ENCODE measurements around the gene HSBP1. TPM values are rescaled to one million over a fixed set of nuclear protein-coding genes. Genes with fewer than 3 reads are reported as not detected.

Gene HSBP1
- total RNA-seq, 1 experiment from 2014 or later, result 167 TPM

DNA sequence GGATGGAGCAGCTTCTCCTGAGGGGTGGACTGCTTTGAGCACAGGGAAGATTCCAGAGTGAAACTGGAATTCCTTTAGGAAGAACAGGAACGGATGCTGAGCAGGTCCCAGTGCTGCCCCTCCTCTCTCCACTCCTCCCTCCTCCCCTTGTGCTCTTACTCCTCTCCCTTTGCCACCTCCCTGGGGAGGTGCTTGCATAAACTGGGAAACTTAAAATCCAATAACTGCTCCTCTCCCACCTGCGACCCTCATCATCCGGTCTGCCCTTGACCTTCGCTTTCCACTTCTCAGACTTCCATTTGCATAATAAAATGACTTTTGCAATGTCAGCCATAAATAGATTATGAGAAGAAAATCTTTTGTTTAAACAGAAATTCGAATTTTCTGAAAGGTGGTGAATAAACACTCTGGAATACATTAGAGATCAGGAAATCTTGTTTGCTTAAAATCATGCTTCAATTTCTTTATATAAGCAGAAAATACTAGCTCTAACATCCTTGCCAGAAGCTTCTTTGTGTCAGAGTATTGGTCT lies 23.7 kb downstream of the HSBP1 start:
- Histone ChIP-seq H3K9me3 (ENCODE audit: low read length) (no peaks in the 10 kb centered on the region), H3K27ac (ENCODE audit: low read length) (no peak overlapping the region), H3K79me2 (ENCODE audit: low read length) (no peaks in the 10 kb centered on the region), H4K20me1 (ENCODE audit: low read length) (no peaks in the 10 kb centered on the region), H3K4me2 (ENCODE audit: low read length) (no peak overlapping the region), H3K4me1 (ENCODE audit: insufficient read depth, low read length) (peaks cover 8% of the 10 kb centered on the region; the same call in 1 of the 2 replicates), H3K27me3 (ENCODE audit: low read length) (0 out of 2 replicates have a peak, but pooled peaks cover 10% of the 10 kb centered on the region), H3K4me3 (ENCODE audit: low read length) (no peak overlapping the region), H3K36me3 (ENCODE audit: low read depth, low read length) (no peaks in the 10 kb centered on the region), H2AFZ (ENCODE audit: low read length) (no peak overlapping the region), H3K9ac (ENCODE audit: low read length) (no peak overlapping the region), H3F3A (ENCODE audit: low read length, unreplicated experiment) (no peaks in the 10 kb centered on the region), H3K9me2 (replicated peaks; ENCODE audit: low read length) (no peaks in the 10 kb centered on the region)
- DNase-seq (no peak), ATAC-seq (no peak)
- ChIA-PET POLR2A (ENCODE audit: unreplicated experiment) (no interaction called here), CTCF (no interaction called here)
- intact Hi-C loops (cut with micrococcal nuclease), result no loop called here
- TF ChIP-seq EZH2 (IDR thresholded peaks at IDR 0.05; ENCODE audit: low read length, unreplicated experiment), result no peak
- no peak for TF ChIP-seq EZH2phosphoT487 (IDR thresholded peaks at IDR 0.05; ENCODE audit: borderline replicate concordance, low read length)
- TF ChIP-seq, protein P1, sequence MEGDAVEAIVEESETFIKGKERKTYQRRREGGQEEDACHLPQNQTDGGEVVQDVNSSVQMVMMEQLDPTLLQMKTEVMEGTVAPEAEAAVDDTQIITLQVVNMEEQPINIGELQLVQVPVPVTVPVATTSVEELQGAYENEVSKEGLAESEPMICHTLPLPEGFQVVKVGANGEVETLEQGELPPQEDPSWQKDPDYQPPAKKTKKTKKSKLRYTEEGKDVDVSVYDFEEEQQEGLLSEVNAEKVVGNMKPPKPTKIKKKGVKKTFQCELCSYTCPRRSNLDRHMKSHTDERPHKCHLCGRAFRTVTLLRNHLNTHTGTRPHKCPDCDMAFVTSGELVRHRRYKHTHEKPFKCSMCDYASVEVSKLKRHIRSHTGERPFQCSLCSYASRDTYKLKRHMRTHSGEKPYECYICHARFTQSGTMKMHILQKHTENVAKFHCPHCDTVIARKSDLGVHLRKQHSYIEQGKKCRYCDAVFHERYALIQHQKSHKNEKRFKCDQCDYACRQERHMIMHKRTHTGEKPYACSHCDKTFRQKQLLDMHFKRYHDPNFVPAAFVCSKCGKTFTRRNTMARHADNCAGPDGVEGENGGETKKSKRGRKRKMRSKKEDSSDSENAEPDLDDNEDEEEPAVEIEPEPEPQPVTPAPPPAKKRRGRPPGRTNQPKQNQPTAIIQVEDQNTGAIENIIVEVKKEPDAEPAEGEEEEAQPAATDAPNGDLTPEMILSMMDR (conservative IDR thresholded peaks at IDR 0.05; ENCODE audit: low read depth, low read length), result no peak
- BruUV-seq (replicated peaks), result no TSS peak

DNA sequence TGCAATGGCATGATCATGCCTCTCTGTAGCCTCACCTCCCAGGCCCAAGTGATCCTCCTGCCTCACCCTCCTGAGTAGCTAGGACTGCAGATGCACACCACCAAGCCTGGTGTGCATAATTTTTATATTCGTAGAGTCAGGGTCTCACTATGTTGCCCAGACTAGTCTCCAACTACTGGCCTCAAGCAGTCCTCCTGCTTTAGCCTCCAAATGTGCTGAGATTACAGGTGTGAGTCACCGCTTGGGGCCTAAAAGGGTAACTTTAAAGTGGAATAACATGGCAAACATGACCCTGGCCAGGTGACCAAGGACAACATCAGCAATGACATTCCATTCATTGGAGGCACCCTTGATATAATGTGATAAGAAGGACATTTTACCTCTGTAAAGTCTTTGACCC lies 26.1 kb downstream of the HSBP1 start:
- Histone ChIP-seq H3K27me3 (ENCODE audit: low read length) (peaks cover 32% of the 10 kb centered on the region), H3F3A (ENCODE audit: low read length, unreplicated experiment) (no peaks in the 10 kb centered on the region), H4K20me1 (ENCODE audit: low read length) (no peaks in the 10 kb centered on the region), H3K36me3 (ENCODE audit: low read depth, low read length) (no peaks in the 10 kb centered on the region), H3K9me3 (ENCODE audit: low read length) (no peaks in the 10 kb centered on the region), H3K9me2 (replicated peaks; ENCODE audit: low read length) (no peaks in the 10 kb centered on the region), H3K4me2 (ENCODE audit: low read length) (no peak overlapping the region), H3K79me2 (ENCODE audit: low read length) (no peaks in the 10 kb centered on the region), H3K4me1 (ENCODE audit: insufficient read depth, low read length) (peaks cover 8% of the 10 kb centered on the region; the same call in 1 of the 2 replicates), H2AFZ (ENCODE audit: low read length) (no peak overlapping the region), H3K4me3 (ENCODE audit: low read length) (no peak overlapping the region), H3K9ac (ENCODE audit: low read length) (no peak overlapping the region), H3K27ac (ENCODE audit: low read length) (no peak overlapping the region)
- DNase-seq (no peak), ATAC-seq (no peak)
- no TSS peak for BruUV-seq (replicated peaks)
- TF ChIP-seq, protein P1 (conservative IDR thresholded peaks at IDR 0.05; ENCODE audit: low read depth, low read length), result no peak
- no peak for TF ChIP-seq EZH2 (IDR thresholded peaks at IDR 0.05; ENCODE audit: low read length, unreplicated experiment)
- no peak for TF ChIP-seq EZH2phosphoT487 (IDR thresholded peaks at IDR 0.05; ENCODE audit: borderline replicate concordance, low read length)
- CTCF ChIA-PET, result no interaction called here
- POLR2A ChIA-PET (ENCODE audit: unreplicated experiment), result no interaction called here
- intact Hi-C loops (cut with micrococcal nuclease), result no loop called here

Data from PC-3 (cell line).